ENCODE measurements around the gene HOXB2.

The HOXB2 gene

DNA sequence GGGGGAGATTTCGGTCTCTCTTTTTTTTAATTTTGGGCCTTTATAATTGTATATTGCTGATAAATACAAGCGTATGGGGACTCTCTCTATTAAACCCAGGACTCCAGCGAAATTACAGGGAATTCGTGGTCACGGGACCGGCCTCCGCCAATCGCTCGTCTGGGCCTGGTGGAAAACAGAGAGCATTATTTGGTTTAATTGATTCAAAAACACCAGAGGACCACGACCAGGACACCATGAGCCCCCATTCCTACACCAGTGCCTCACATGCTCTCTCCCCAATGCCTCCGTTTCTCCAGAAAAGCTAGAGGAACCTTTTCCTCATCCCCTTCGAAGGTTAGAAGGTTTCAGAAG, at the start of gene HOXB2:
HOXB2 (minus strand) TSS at position 88 of the 354 bp plus-strand sequence. CDS start 198 bp downstream, outside the sequence.
- no peak for DNase-seq (ENCODE audit: low spot score)

GRCh38 chr17:48593840-48594537, 49.1 kb upstream of the HOXB2 start:
- peak; percentile 71 for DNase-seq (ENCODE audit: low spot score)

GRCh38 chr17:48593126-48593829, 48.4 kb upstream of the HOXB2 start, which contains the start of gene HOXB5:
Gene HOXB5, minus strand, starts transcription at chr17:48593779. Its CDS starts 97 bp downstream, at chr17:48593682.
- no peak for DNase-seq (ENCODE audit: low spot score)

GRCh38 chr17:48592577-48592976, 47.7 kb upstream of the HOXB2 start:
- DNase-seq (ENCODE audit: low spot score) = no peak

GRCh38 chr17:48592057-48592514, 47.2 kb upstream of the HOXB2 start:
- DNase-seq (ENCODE audit: low spot score) = no peak

- no peak for DNase-seq (ENCODE audit: low spot score)
Observed at GRCh38 chr17:48591255-48592056, 46.5 kb upstream of the HOXB2 start.

DNA sequence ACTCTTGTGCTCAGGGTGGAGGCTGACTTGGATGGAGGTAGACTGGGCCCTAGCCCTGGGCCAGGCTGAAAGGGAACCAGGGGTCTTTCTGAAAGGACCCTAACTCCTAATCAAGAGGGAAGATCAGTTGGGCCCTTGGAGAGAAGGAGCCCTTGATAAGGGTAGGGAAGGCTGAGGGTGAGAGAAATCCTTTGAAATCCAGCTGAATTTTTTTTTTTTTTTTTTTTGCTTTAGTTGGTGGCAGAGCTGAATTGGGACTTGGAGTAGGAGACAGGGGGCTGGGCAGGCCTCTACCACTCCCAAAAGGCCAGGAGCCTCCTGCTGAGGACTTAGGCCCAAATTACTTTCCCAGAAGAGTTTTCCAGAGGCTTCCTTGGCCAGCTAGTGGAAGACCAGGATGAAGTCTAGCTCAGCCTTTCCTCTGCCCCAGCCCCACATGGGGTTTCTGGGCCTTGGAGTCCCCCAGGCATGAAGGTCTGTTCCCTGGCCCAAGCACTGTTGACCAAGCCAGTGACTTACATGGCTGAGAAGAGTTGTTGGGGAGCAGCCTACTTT, 45.8 kb upstream of the HOXB2 start:
- no peak for DNase-seq (ENCODE audit: low spot score)

GRCh38 chr17:48589831-48590606, 45.1 kb upstream of the HOXB2 start, which contains the start of gene HOXB3:
Gene HOXB3, minus strand, starts transcription at chr17:48590241. Its CDS starts 37,767 bp downstream, at chr17:48552474.
- DNase-seq (ENCODE audit: low spot score) = no peak

GRCh38 chr17:48589060-48589830, 44.3 kb upstream of the HOXB2 start:
- DNase-seq (ENCODE audit: low spot score) = no peak

DNA sequence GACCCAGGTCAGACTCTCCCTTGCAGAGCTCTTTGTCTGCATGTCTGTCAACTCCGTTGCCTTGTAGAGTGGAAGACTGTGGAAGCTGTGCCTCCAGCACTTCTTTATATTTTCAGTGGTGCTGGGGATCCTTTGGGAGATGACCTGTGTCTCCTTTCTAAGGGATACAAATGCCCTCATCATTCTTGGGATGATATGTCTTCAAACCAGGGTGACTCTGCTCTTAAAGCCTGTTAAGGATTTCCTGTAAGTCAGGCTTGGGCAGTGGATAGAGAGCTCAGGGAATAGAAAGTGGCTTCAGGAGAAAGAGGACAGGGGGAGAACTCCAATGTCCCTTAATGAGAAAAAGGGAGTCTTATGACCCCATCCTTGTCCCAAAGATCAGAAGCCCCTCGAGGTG, 43.6 kb upstream of the HOXB2 start:
- DNase-seq (ENCODE audit: low spot score) = no peak

DNA sequence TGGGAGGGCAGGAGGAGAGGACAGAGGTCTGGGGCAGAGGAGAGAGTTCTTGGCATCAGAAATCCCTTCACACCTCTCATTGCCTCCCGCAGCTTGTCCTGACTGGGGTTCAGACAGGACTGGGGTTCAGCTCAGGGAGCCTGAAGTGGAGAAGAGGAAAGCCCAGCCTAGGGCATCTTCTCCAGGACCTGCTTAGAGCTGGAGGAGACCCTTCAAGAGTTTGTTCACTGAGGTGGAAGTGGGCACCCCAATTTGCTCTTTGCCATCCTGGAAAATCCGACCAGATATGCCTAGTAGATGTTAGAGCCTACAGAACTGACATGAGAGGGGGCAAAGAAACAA, 43.1 kb upstream of the HOXB2 start:
- DNase-seq (ENCODE audit: low spot score) = no peak

DNA sequence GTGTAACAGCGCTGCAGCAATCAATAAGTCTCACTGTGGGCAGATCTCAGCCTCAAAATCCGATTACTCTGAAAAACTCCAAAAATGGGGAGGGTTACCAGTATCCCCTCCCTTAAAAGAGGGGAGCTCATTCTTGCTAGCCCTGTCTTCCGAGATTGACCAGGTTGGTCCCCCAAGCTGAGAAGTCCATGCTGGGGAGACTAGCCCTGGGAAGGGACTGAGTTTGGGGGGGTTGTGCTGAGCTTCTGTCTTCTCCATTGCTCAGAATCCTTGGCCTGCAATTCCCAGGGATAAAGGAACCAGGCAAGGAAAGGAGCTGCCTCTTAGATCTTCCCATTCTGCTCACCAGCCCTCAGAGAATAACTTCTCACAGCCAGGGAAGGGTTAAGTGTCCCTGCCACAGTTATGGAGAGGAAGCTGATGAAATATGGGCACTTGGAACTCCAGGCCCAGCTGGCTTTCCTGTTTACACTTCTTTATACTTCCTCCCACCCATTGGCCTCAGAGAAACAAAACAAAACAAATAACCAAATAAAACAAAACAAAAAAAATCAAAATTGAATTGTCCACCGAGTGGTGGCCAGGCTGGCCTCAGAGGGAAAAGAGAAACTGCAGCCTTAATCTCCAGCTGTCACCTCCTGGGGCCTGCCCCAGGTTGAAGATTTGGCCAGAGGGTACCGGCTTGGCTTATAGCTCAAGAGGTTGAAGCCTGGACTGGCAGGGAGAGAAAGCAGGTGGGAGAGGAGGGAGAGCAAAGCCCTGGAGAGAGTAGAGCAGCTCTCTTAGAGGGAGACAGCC, 42.6 kb upstream of the HOXB2 start:
- no peak for DNase-seq (ENCODE audit: low spot score)

GRCh38 chr17:48586355-48587258, 41.7 kb upstream of the HOXB2 start:
- DNase-seq (ENCODE audit: low spot score) = no peak

DNA sequence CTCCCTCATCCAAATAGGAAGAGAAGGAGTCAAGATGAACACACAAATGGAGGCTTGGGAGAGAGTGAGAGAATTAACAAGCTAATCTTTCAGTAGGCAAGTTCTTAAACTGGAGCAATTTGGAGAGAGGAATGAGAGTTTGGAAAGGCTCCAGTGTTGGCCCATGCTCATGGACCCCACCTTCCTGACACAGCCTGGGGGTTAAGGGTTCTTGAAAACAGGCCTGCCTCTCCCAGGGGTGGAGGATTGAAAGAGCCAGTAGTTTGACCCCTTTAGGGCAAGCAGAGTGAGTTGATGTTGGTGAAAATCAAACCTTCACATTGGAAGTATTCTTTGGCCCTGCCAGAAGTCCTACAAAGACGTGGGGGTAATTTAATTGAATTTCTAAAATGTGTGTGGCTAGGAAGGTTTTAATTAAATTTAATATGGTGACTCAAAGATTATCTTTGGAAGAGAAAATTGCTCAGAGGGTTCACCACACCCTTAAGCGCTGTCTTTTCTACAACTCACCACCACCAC, 39.4 kb upstream of the HOXB2 start:
- no peak for DNase-seq (ENCODE audit: low spot score)

- DNase-seq (ENCODE audit: low spot score) = no peak
Observed at GRCh38 chr17:48583708-48584222, 38.9 kb upstream of the HOXB2 start.

GRCh38 chr17:48582750-48583069, 37.8 kb upstream of the HOXB2 start:
- DNase-seq (ENCODE audit: low spot score) = no peak

DNA sequence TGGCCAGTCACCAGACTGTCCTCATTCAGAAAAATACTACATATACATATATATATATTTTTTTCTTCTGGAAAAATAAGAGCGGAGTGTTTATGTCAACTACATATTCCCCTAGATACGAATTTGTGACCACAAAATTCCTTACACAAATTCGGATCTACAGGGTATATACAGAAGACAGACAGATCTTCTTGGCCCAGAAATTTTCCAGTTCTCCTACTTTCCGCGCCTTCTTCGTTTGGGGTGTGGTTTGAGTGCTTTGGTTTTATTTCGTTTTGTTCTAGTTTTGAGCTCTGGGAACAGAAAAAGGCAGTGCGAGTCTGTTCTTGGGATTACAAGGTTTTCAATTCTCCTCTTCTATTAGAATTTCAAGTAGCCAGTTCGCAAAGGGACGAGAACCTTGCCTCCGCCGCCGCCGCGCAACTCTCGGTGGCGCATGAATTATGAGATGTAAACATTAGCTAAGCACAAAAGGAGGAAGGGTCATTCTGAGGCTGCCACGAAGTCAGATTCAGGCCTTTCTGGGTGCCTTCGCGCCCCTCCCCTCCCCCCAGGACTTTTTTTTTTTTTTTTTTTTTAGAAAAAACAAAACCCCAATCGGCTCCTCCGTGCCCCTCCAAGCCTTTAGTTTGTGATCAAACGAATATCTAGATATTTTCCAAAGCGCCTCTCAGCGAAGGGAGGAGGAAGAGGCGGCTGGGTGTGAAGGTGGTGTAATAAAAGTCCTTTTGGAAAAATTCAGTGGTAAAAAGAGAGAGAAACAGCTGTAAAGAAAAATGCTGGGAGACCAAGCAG, 35.0 kb upstream of the HOXB2 start:
- DNase-seq (ENCODE audit: low spot score) = no peak

- no peak for DNase-seq (ENCODE audit: low spot score)
Observed at GRCh38 chr17:48579471-48579759, 34.5 kb upstream of the HOXB2 start.

All from CD4-positive, alpha-beta T cell treated with Interleukin-6 at 100 ng/mL for 8 hours (primary cell).